Endometrial microvascular endothelial cells (primary cell): ENCODE data around the gene TAS2R19. TPM values are rescaled to one million over a fixed set of nuclear protein-coding genes. Genes with fewer than 3 reads are reported as not detected.

Experiments
- in situ Hi-C: cut with HindIII; loops from 2 replicates; pipeline ENCODE4 v1.10.0; 2017; ENCODE audit warnings: low sequenced_read_pairs, low pct_unique_long_range_greater_than_20kb; ENCODE audit errors: inconsistent ontology term
- total RNA-seq: library from RNA; depleted of rRNA; stranded (reverse); fragments of >200 nt; gene quantifications from one replicate; pipeline ENCODE4 v1.2.3, GENCODE V29; 2015; ENCODE audit errors: inconsistent ontology term

The TAS2R19 gene
- total RNA-seq, 1 donor from 2014 or later: 0.19 TPM

DNA sequence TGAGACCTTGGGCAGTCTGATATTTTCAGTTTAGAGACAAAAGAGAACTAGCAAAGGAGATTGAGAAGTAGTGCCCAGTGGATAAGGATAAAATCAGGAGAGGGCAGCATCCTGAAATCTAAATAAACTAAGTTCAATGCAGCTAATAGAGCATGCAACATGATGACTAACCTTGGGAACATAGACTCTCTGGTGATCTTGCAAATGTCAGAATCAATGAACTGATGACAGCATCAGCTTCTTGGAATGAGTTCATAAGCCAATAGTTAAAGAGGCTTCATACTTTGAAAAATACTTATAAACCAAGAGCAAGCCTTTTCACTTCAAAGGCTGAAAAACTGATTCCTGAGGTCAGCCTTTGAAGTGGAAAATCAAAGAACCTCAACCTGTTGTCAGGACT, 8.2 kb downstream of the TAS2R19 start:
- in situ Hi-C loops: loop anchor here (10.0 kb wide), 1 partner anchor 61 kb away; no protein-coding TSS in a partner anchor

DNA sequence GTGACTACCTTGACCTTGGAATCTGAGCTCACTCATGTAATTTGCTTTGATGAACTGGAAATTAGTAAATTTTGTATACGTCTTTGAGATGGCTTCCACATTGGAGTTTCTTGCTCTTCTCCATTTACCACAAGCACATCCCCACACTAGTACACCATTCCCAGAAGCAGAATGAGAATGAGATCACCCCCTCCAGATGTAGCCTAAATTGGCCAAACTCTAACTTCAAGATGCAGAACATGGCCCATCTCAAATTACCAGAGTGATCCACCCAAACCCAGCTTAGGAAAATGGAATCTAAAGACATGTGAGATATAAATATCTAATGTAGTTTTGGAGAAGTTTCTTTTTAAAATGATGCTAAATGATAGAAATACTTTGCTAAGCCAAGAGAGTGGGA, 14.8 kb downstream of the TAS2R19 start:
- in situ Hi-C loops: no loop called here

- in situ Hi-C loops: no loop called here
These were observed 24.2 kb downstream of the TAS2R19 start, which contains the start of gene TAS2R20 for GRCh38 chr12:10998204-10998603. TSS of gene TAS2R20 (minus strand) at chr12:10998304. CDS start at chr12:10997875, 429 bp downstream.

DNA sequence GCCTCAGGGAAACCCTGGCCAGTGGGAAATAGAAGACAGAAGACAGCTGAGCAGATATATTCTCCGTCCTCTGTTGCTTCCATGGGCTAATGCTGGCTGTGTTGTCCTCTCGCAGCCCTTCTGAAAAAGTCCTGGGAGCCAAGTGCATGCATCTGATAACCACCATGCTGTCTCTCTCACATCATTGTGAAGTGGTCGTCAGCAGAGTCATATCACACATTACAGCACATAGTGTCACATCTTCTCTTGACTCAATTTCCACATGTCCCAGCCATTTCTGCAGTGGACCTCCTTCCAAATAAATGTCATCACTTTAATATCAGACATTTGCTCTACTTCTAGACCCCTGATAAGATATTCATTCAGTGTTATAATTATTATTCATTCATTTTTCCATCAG, 28.1 kb downstream of the TAS2R19 start:
- in situ Hi-C loops: no loop called here

DNA sequence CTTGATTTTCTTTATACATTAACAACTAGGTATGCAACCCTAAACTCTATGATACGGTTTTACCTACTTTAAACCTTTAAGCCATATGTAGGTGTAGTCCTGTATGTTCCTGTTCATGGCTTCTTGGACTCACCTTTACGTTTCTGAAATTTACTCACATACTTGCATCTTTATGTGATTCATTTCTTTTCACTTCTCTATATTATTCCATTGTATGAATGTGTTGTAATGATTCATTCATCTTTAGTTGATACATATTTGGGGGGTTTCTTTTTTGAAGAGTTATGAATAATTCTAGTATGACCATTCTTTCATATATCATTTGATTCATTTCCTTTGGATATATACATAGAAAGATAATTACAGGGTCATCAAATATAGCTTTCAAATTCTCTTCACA, 33.3 kb downstream of the TAS2R19 start:
- in situ Hi-C loops: no loop called here

GRCh38 chr12:10986812-10987211, 35.6 kb downstream of the TAS2R19 start, which contains the start of gene TAS2R50:
TSS of gene TAS2R50 (minus strand) at chr12:10986912. CDS start at chr12:10986860, 52 bp downstream.
- in situ Hi-C loops: no loop called here

DNA sequence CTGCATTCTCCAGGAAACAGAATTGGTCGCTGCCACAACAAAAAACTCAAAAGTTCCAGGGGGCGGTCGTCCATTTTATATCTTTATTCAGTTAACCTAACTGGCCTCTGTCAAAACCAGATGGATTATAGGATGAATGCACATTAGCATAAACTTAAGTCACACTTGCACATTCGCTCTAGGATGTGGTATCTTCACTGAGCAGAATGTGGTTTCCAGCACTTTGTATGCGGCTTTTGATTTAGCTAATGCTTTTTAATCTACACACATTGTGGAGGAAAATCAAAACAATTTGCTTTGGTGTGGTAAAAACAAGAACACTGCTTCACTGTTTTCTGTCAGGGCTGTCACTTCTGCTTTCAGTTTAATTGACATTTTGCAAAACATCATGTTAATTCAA, 40.2 kb downstream of the TAS2R19 start:
- in situ Hi-C loops: no loop called here

GRCh38 chr12:10974965-10975364, 47.5 kb downstream of the TAS2R19 start:
- in situ Hi-C loops: no loop called here

Other genes with a start within 250 kb of the TAS2R19 start
- gene TAS2R7, start 220.0 kb downstream of the TAS2R19 start, total RNA-seq: not detected
- not detected for gene TAS2R8, start 215.3 kb downstream of the TAS2R19 start, total RNA-seq
- gene TAS2R9, start 212.5 kb downstream of the TAS2R19 start, total RNA-seq: not detected
- not detected for gene TAS2R10, start 196.3 kb downstream of the TAS2R19 start, total RNA-seq
- not detected for gene PRR4, start 173.1 kb downstream of the TAS2R19 start, total RNA-seq
- 11.5 TPM for gene PRH1, start 138.4 kb downstream of the TAS2R19 start, total RNA-seq
- 0.09 TPM for gene TAS2R13, start 113.1 kb downstream of the TAS2R19 start, total RNA-seq
- gene PRH2, start 93.4 kb downstream of the TAS2R19 start, total RNA-seq: not detected
- 0.09 TPM for gene TAS2R14, start 83.4 kb downstream of the TAS2R19 start, total RNA-seq
- gene TAS2R50, start 35.7 kb downstream of the TAS2R19 start, total RNA-seq: 0.09 TPM
- gene TAS2R20, start 24.3 kb downstream of the TAS2R19 start, total RNA-seq: 0.65 TPM
- gene TAS2R31, start 8.8 kb upstream of the TAS2R19 start, total RNA-seq: not detected
- 0.46 TPM for gene TAS2R46, start 39.7 kb upstream of the TAS2R19 start, total RNA-seq
- gene TAS2R43, start 69.7 kb upstream of the TAS2R19 start, total RNA-seq: not detected
- 0.56 TPM for gene TAS2R30, start 112.0 kb upstream of the TAS2R19 start, total RNA-seq
- 6.3 TPM for gene SMIM10L1, start 148.6 kb upstream of the TAS2R19 start, total RNA-seq
- not detected for gene TAS2R42, start 164.3 kb upstream of the TAS2R19 start, total RNA-seq
- gene PRB3, start 247.1 kb upstream of the TAS2R19 start, total RNA-seq: not detected